ENCODE data around the gene ZFHX3. TPM values are rescaled to one million over a fixed set of nuclear protein-coding genes. Genes with fewer than 3 reads are reported as not detected.

ZFHX3 gene
- total and polyA plus RNA-seq, 4 donors: 2.6 to 32.7 (median 14.7) TPM

DNA sequence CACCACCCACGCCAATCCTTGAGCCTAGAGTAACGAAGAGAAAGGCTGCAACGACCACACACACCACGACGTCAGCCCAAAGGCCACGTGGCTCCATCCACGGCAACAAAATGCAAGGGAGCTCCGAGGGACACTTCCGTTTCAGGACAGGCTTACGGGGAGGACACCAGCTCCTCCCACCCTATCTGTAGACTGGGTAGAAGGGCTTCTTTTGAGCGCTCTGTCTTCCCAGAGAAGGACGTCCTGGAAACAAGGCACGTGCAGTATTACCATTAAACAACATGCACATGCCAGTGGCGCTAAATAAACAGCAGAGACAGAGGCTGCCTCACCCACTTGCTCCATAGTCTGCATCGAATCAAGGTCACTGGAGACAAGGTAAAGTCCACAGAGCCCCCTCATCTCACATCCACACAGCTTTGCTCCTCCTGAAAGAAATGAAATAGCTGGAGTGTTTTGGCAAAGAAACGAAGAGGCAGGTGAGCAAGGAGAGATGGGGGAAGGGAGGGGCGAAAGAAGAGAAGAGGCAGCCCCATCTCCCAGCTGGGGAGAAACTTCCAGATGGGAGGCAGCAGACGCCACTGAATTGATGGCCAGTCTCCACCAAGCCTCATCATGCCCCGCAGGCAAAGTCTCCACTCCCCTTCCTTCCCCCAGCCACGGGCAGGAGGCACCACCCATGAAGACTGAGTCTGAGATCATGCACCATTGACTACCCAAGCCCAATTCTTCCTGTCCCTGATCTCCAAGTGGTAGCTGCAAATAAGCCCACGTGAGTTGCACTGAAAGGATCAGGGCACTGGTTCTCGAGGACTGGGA lies 24.0 kb downstream of the ZFHX3 start:
- Histone ChIP-seq H3K27ac (ENCODE audit: low read depth in 1 of 2, low read length in 1 of 2) (no peak overlapping the region), H3K9me3 (ENCODE audit: control insufficient read depth in 4 of 4, insufficient read depth in 3 of 4, low read length in 3 of 4) (no peaks in the 10 kb centered on the region), H3K4me1 (ENCODE audit: control insufficient read depth in 5 of 5, insufficient read depth in 5 of 5, low read length in 5 of 5) (peaks cover 15 to 53% (median 32%) of the 10 kb centered on the region in 5 donors), H3K4me3 (no peak overlapping the region), H3K36me3 (ENCODE audit: control insufficient read depth in 4 of 4, insufficient read depth in 4 of 4, low read length in 4 of 4) (no peaks in the 10 kb centered on the region), H3K9ac (ENCODE audit: insufficient read depth in 1 of 2, low read length in 2 of 2) (no peak overlapping the region), H3K27me3 (ENCODE audit: control insufficient read depth in 3 of 3, insufficient read depth in 3 of 3, low read length in 2 of 3) (no peaks in the 10 kb centered on the region)
- 73 to 86% methylated on average over 22 of the region's 22 CpGs for WGBS, 2 donors
- DNase-seq (no peak), ATAC-seq (ENCODE audit: insufficient read depth, low FRiP score) (no peak)
- TF ChIP-seq, protein P1, sequence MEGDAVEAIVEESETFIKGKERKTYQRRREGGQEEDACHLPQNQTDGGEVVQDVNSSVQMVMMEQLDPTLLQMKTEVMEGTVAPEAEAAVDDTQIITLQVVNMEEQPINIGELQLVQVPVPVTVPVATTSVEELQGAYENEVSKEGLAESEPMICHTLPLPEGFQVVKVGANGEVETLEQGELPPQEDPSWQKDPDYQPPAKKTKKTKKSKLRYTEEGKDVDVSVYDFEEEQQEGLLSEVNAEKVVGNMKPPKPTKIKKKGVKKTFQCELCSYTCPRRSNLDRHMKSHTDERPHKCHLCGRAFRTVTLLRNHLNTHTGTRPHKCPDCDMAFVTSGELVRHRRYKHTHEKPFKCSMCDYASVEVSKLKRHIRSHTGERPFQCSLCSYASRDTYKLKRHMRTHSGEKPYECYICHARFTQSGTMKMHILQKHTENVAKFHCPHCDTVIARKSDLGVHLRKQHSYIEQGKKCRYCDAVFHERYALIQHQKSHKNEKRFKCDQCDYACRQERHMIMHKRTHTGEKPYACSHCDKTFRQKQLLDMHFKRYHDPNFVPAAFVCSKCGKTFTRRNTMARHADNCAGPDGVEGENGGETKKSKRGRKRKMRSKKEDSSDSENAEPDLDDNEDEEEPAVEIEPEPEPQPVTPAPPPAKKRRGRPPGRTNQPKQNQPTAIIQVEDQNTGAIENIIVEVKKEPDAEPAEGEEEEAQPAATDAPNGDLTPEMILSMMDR (IDR thresholded peaks at IDR 0.05; ENCODE audit: control extremely low read depth, extremely low read depth): no peak

DNA sequence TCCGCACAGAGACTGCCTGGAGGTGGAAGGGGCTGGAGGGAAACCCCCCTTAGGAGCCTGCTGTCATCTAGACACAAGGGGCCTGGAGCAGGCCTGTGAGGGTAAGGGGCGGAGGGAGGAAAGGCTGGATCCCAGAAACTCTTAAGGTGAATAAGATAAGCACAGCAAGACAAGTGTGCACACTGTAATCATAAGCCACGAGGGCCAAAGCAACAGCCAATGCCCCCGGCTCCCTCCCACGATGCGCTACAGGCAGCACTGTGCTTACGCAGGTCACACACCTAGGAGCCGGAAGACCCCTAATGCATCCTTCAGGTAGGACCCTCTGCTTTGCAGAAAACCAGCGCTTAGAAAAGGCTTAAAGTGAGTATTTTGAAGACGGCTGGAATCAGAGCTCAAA lies 24.6 kb downstream of the ZFHX3 start:
- Histone ChIP-seq H3K4me1 (ENCODE audit: control insufficient read depth in 5 of 5, insufficient read depth in 5 of 5, low read length in 5 of 5) (peaks cover 15 to 55% (median 32%) of the 10 kb centered on the region in 5 donors), H3K27me3 (ENCODE audit: control insufficient read depth in 3 of 3, insufficient read depth in 3 of 3, low read length in 2 of 3) (no peaks in the 10 kb centered on the region), H3K9ac (ENCODE audit: insufficient read depth in 1 of 2, low read length in 2 of 2) (no peak overlapping the region), H3K9me3 (ENCODE audit: control insufficient read depth in 4 of 4, insufficient read depth in 3 of 4, low read length in 3 of 4) (no peaks in the 10 kb centered on the region), H3K36me3 (ENCODE audit: control insufficient read depth in 4 of 4, insufficient read depth in 4 of 4, low read length in 4 of 4) (peaks cover 0 to 2% (median 0%) of the 10 kb centered on the region in 4 donors), H3K27ac (ENCODE audit: low read depth in 1 of 2, low read length in 1 of 2) (no peak overlapping the region), H3K4me3 (no peak overlapping the region)
- WGBS, 2 donors: 95 to 97% methylated on average over 10 of the region's 10 CpGs
- no peak for ATAC-seq (ENCODE audit: insufficient read depth, low FRiP score)
- DNase-seq: no peak
- TF ChIP-seq, protein P1 (IDR thresholded peaks at IDR 0.05; ENCODE audit: control extremely low read depth, extremely low read depth): no peak

DNA sequence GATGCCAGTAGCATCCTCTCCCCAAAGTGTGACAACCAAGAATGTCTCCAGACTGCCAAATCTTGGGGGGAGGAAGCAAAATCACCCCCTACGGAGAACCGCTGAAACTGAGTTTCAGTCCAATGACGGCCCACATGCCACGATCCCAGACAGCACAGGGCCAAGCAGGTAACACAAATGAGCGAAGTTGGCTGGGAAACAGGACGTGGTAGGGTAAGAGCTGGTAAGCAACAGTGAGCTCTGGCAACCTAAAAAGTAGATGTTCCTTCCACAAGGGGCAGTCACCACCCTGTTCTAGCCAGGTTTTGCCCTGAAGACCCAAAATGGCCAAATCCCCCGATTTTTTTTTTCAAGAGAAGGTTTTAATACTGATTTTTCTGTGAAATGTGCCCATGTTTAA lies 25.4 kb downstream of the ZFHX3 start:
- peaks cover 0 to 2% (median 0%) of the 10 kb centered on the region in 4 donors for H3K36me3 ChIP-seq (ENCODE audit: control insufficient read depth in 4 of 4, insufficient read depth in 4 of 4, low read length in 4 of 4)
- no peak overlapping the region for H3K9ac ChIP-seq (ENCODE audit: insufficient read depth in 1 of 2, low read length in 2 of 2)
- H3K4me3 ChIP-seq: no peak overlapping the region
- no peak overlapping the region for H3K27ac ChIP-seq (ENCODE audit: low read depth in 1 of 2, low read length in 1 of 2)
- ATAC-seq (ENCODE audit: insufficient read depth, low FRiP score): no peak
- peaks cover 15 to 50% (median 30%) of the 10 kb centered on the region in 5 donors for H3K4me1 ChIP-seq (ENCODE audit: control insufficient read depth in 5 of 5, insufficient read depth in 5 of 5, low read length in 5 of 5)
- H3K27me3 ChIP-seq (ENCODE audit: control insufficient read depth in 3 of 3, insufficient read depth in 3 of 3, low read length in 2 of 3): no peaks in the 10 kb centered on the region
- no peak for DNase-seq
- TF ChIP-seq, protein P1 (IDR thresholded peaks at IDR 0.05; ENCODE audit: control extremely low read depth, extremely low read depth): no peak
- no peaks in the 10 kb centered on the region for H3K9me3 ChIP-seq (ENCODE audit: control insufficient read depth in 4 of 4, insufficient read depth in 3 of 4, low read length in 3 of 4)
- WGBS, 2 donors: 89 to 96% methylated on average over 7 of the region's 7 CpGs
